LNCaP clone FGC (cell line): ENCODE results near the gene CMPK2.

Experiments used
- DNase-seq: peaks from one replicate; pipeline ENCODE4 v3.0.0-alpha.2; 2011; ENCODE audit warnings: low read depth
- H3K4me3 ChIP-seq: 2 replicates; pipeline ENCODE4 v1.5.1; 2011; ENCODE audit warnings: mild to moderate bottlenecking, low read depth, low read length, control low read depth
- CTCF ChIP-seq: IDR thresholded peaks from 2 replicates; pipeline ENCODE4 v1.5.1; 2012; ENCODE audit warnings: mild to moderate bottlenecking; ENCODE audit not compliant: control insufficient read depth, insufficient read depth; ENCODE audit errors: extremely low read depth

Gene CMPK2

GRCh38 chr2:6824962-6825361 is 40.7 kb downstream of the CMPK2 start:
- DNase-seq, result no peak
- H3K4me3 ChIP-seq, result no peak overlapping the region
- no peak for TF ChIP-seq CTCF

- TF ChIP-seq CTCF, result no peak
- no peak overlapping the region for H3K4me3 ChIP-seq
- no peak for DNase-seq
Measured at GRCh38 chr2:6823111-6823510, 42.6 kb downstream of the CMPK2 start.

- no peak for TF ChIP-seq CTCF
- no peak for DNase-seq
- H3K4me3 ChIP-seq, result no peak overlapping the region
Measured at GRCh38 chr2:6822406-6822805, 43.3 kb downstream of the CMPK2 start.

GRCh38 chr2:6820903-6821584 is 44.7 kb downstream of the CMPK2 start:
- no peak overlapping the region for H3K4me3 ChIP-seq
- no peak for DNase-seq
- TF ChIP-seq CTCF, result no peak

- TF ChIP-seq CTCF, result no peak
- no peak for DNase-seq
- H3K4me3 ChIP-seq, result no peak overlapping the region
Measured at GRCh38 chr2:6820236-6820635, 45.5 kb downstream of the CMPK2 start.

- no peak overlapping the region for H3K4me3 ChIP-seq
- TF ChIP-seq CTCF, result no peak
- DNase-seq, result no peak
Measured at GRCh38 chr2:6819668-6820067, 46.0 kb downstream of the CMPK2 start.

GRCh38 chr2:6818012-6818411 is 47.7 kb downstream of the CMPK2 start:
- TF ChIP-seq CTCF, result no peak
- DNase-seq, result no peak
- no peak overlapping the region for H3K4me3 ChIP-seq
